ENCODE data around the gene MUC12.

The MUC12 gene

DNA sequence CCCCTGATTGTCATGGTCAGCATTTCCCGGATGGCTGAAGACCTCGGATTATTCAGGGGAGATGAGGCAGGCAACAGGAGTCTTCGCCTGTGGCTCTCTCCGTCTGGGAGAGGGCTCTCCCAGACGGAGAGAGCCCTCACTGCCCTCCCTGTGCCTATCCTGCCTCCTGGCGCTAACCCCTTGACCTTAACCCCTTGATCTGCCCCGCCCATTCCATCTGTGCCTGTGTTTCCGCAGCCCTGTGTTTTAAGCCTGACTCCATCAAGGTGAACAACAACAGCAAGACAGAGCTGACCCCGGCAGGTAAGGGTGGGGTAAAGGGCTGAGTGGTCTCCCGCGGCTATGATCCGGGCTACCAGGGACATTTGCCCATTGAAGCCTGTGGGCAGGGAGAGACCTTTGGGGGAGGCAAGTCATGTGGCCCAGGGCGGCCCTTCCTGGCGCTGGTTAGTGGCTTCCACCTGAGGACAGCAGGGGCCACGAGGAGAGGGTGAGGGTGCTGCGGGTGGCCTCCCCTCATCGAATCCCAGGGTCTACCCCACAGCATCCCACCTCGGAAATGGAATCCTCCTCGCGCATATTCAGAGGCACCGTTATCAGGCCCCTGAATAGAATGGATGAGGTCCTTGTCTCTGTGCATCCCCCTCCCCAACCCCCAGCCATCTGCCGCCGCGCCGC, 4.2 kb upstream of the MUC12 start:
- H3K27me3 ChIP-seq: peaks cover 42 to 67% (median 55%) of the 10 kb centered on the region in 11 experiments
- peaks cover 0 to 23% (median 0%) of the 10 kb centered on the region in 11 experiments; a peak in 8 of 22 replicates for H4K20me1 ChIP-seq
- peaks cover 0 to 5% (median 0%) of the 10 kb centered on the region in 10 experiments; a peak in 3 of 20 replicates for H3K4me1 ChIP-seq
- peaks cover 0 to 10% (median 0%) of the 10 kb centered on the region in 11 experiments; a peak in 4 of 22 replicates for H3K9me3 ChIP-seq (replicated peaks in 1 of 11)
- no peak overlapping the region for H3K9ac ChIP-seq
- no peak overlapping the region for H3K27ac ChIP-seq
- no peaks in the 10 kb centered on the region for H3K36me3 ChIP-seq
- TF ChIP-seq Cebpa-rat (IDR thresholded peaks at IDR 0.05): no peak
- no peak overlapping the region for H3K4me2 ChIP-seq
- no peak overlapping the region for H3K4me3 ChIP-seq

DNA sequence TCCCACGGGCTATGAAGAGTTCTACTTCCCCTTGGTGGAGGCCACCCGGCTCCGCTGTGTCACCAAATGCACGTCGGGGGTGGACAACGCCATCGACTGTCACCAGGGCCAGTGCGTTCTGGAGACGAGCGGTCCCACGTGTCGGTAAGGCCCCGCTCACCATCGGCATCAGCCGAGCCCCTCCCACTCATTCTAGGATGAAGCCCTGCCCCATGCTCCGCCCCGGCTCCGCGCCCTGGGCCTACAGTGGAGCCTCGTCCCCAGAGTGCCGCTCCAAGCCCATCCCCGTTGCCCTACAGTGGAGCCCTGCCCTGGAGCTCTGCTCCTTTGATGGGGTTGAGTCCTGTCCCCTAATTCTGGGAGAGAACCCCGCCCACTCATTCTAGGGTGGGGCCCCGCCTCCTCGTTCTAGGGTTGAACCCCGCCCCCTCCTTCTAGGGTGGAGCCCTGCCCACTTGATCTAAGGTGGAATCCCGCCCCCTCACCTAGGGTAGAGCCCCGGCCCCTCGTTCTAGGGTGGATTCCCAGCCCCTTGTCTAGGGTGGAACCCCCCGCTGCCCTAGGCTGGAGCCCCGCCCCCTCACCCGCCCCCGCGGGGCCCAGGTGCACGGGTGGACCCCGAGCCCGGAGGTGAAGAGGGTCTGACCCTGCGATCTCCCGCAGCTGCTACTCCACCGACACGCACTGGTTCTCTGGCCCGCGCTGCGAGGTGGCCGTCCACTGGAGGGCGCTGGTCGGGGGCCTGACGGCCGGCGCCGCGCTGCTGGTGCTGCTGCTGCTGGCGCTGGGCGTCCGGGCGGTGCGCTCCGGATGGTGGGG, 3.4 kb upstream of the MUC12 start:
- H4K20me1 ChIP-seq: peaks cover 0 to 19% (median 0%) of the 10 kb centered on the region in 11 experiments; a peak in 8 of 22 replicates
- H3K4me2 ChIP-seq: peak overlapping the region in 2 of 11 experiments; percentile 1 to 14; a peak in 2 of 22 replicates
- H3K9me3 ChIP-seq (replicated peaks in 1 of 11): peaks cover 0 to 10% (median 0%) of the 10 kb centered on the region in 11 experiments; a peak in 4 of 22 replicates
- H3K36me3 ChIP-seq: no peaks in the 10 kb centered on the region
- H3K27ac ChIP-seq: no peak overlapping the region
- peaks cover 42 to 67% (median 55%) of the 10 kb centered on the region in 11 experiments for H3K27me3 ChIP-seq
- no peak for TF ChIP-seq Cebpa-rat (IDR thresholded peaks at IDR 0.05)
- no peak overlapping the region for H3K9ac ChIP-seq
- H3K4me1 ChIP-seq: peaks cover 0 to 5% (median 0%) of the 10 kb centered on the region in 10 experiments; a peak in 3 of 20 replicates
- H3K4me3 ChIP-seq: no peak overlapping the region

- Histone ChIP-seq H4K20me1 (peaks cover 0 to 19% (median 0%) of the 10 kb centered on the region in 11 experiments; a peak in 6 of 22 replicates), H3K9ac (no peak overlapping the region), H3K36me3 (no peaks in the 10 kb centered on the region), H3K9me3 (replicated peaks in 1 of 11) (peaks cover 0 to 10% (median 0%) of the 10 kb centered on the region in 11 experiments; a peak in 4 of 22 replicates), H3K27me3 (peaks cover 42 to 67% (median 55%) of the 10 kb centered on the region in 11 experiments), H3K4me1 (peaks cover 0 to 5% (median 0%) of the 10 kb centered on the region in 10 experiments; a peak in 3 of 20 replicates), H3K4me2 (peak overlapping the region in 1 of 11 experiments; percentile 1; a peak in 1 of 22 replicates), H3K4me3 (no peak overlapping the region), H3K27ac (no peak overlapping the region)
- no peak for TF ChIP-seq Cebpa-rat (IDR thresholded peaks at IDR 0.05)
Measured at GRCh38 chr7:100966542-100967291, 2.6 kb upstream of the MUC12 start.

- Histone ChIP-seq H3K27ac (no peak overlapping the region), H3K9me3 (replicated peaks in 1 of 11) (peaks cover 0 to 10% (median 0%) of the 10 kb centered on the region in 11 experiments; a peak in 4 of 22 replicates), H3K36me3 (no peaks in the 10 kb centered on the region), H3K4me2 (no peak overlapping the region), H3K27me3 (peaks cover 42 to 67% (median 55%) of the 10 kb centered on the region in 11 experiments), H3K4me3 (no peak overlapping the region), H3K9ac (no peak overlapping the region), H3K4me1 (peaks cover 0 to 9% (median 0%) of the 10 kb centered on the region in 10 experiments; a peak in 6 of 20 replicates), H4K20me1 (peaks cover 0 to 19% (median 0%) of the 10 kb centered on the region in 11 experiments; a peak in 6 of 22 replicates)
- TF ChIP-seq Cebpa-rat (IDR thresholded peaks at IDR 0.05): no peak
Measured at GRCh38 chr7:100967292-100967863, 2.0 kb upstream of the MUC12 start.

DNA sequence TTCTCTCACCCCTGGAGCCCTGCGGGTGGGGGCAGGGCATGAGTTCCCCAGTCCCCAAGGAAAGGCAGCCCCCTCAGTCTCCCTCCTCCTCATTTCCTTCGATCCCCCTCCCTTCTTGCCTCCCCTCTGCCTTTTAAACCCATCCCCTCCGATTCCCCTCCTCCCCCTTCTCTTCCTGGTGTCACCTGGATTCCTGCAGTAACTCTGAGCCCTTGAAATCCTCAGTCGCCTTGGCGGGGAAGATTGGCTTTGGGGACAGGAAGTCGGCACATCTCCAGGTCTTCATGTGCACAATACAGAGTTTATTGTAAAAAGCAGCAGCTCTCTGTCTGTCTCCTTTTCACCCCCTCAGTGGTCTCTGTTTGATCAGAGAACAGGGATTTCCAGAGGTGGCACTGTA, 1.3 kb upstream of the MUC12 start:
- Histone ChIP-seq H3K4me3 (no peak overlapping the region), H3K9me3 (replicated peaks in 1 of 11) (peaks cover 0 to 10% (median 0%) of the 10 kb centered on the region in 11 experiments; a peak in 4 of 22 replicates), H3K27me3 (peaks cover 42 to 67% (median 55%) of the 10 kb centered on the region in 11 experiments), H3K4me2 (no peak overlapping the region), H3K4me1 (peaks cover 0 to 9% (median 0%) of the 10 kb centered on the region in 10 experiments; a peak in 6 of 20 replicates), H3K36me3 (no peaks in the 10 kb centered on the region), H3K9ac (no peak overlapping the region), H4K20me1 (peaks cover 0 to 19% (median 0%) of the 10 kb centered on the region in 11 experiments; a peak in 6 of 22 replicates), H3K27ac (no peak overlapping the region)
- TF ChIP-seq Cebpa-rat (IDR thresholded peaks at IDR 0.05): no peak

- no peak for TF ChIP-seq Cebpa-rat (IDR thresholded peaks at IDR 0.05)
- Histone ChIP-seq H4K20me1 (peaks cover 0 to 19% (median 0%) of the 10 kb centered on the region in 11 experiments; a peak in 6 of 22 replicates), H3K4me2 (no peak overlapping the region), H3K4me1 (peaks cover 0 to 9% (median 0%) of the 10 kb centered on the region in 10 experiments; a peak in 6 of 20 replicates), H3K9me3 (replicated peaks in 1 of 11) (peaks cover 0 to 10% (median 1%) of the 10 kb centered on the region in 11 experiments; a peak in 7 of 22 replicates), H3K36me3 (no peaks in the 10 kb centered on the region), H3K27ac (no peak overlapping the region), H3K9ac (no peak overlapping the region), H3K27me3 (peaks cover 42 to 64% (median 55%) of the 10 kb centered on the region in 11 experiments), H3K4me3 (no peak overlapping the region)
Measured at GRCh38 chr7:100968650-100969049, 715 bp upstream of the MUC12 start.

- peaks cover 0 to 19% (median 0%) of the 10 kb centered on the region in 11 experiments; a peak in 6 of 22 replicates for H4K20me1 ChIP-seq
- peaks cover 25 to 37% (median 31%) of the 10 kb centered on the region in 11 experiments for H3K27me3 ChIP-seq
- H3K27ac ChIP-seq: no peak overlapping the region
- H3K4me1 ChIP-seq: peaks cover 0 to 11% (median 0%) of the 10 kb centered on the region in 10 experiments; a peak in 7 of 20 replicates
- H3K4me2 ChIP-seq: no peak overlapping the region
- no peaks in the 10 kb centered on the region for H3K36me3 ChIP-seq
- H3K9me3 ChIP-seq (replicated peaks in 1 of 11): peaks cover 9 to 19% (median 13%) of the 10 kb centered on the region in 11 experiments; a peak in 15 of 22 replicates
- no peak overlapping the region for H3K9ac ChIP-seq
- TF ChIP-seq Cebpa-rat (IDR thresholded peaks at IDR 0.05): no peak
- H3K4me3 ChIP-seq: no peak overlapping the region
Measured at GRCh38 chr7:100971111-100972001, 2.0 kb downstream of the MUC12 start.

Data from BLaER1 treated with 17β-estradiol and CSF1 and Interleukin-3, amounts not matched to agents 10 nM and 100 nM (cell line).